Kidney tubule cell (primary cell): ENCODE results near the gene CYP27A1.
A peak's percentile ranks its signal among the peaks of the same experiment; 100 is the strongest.
"Not testable (repeated sequence)": the region's sequence is repeated elsewhere in the genome, so short reads cannot be mapped to it uniquely, and the experiment has no call there.

Source experiments
- DNase-seq: peaks from one replicate; pipeline ENCODE4 v3.0.0-alpha.2; 2018; ENCODE audit warnings: low spot score

The CYP27A1 gene

GRCh38 chr2:218781691-218782527 lies at the start of gene CYP27A1:
TSS of gene CYP27A1 (plus strand) at chr2:218782147. CDS start at chr2:218782183, 36 bp downstream.
- peak; percentile 49 for DNase-seq

- peak; percentile 50 for DNase-seq
Measured at GRCh38 chr2:218732761-218733158, 49.2 kb upstream of the CYP27A1 start.

- DNase-seq: peak; percentile 91
Measured at GRCh38 chr2:218733171-218734021, 48.6 kb upstream of the CYP27A1 start.

GRCh38 chr2:218734190-218734975 lies 47.6 kb upstream of the CYP27A1 start:
- peak; percentile 59 for DNase-seq

GRCh38 chr2:218736531-218736930 lies 45.4 kb upstream of the CYP27A1 start:
- no peak for DNase-seq

- no peak for DNase-seq
Measured at GRCh38 chr2:218743068-218743467, 38.9 kb upstream of the CYP27A1 start.

- no peak for DNase-seq
Measured at GRCh38 chr2:218744615-218745014, 37.3 kb upstream of the CYP27A1 start.

- no peak for DNase-seq
Measured at GRCh38 chr2:218745160-218745558, 36.8 kb upstream of the CYP27A1 start.

- no peak for DNase-seq
Measured at GRCh38 chr2:218745559-218746469, 36.1 kb upstream of the CYP27A1 start.

GRCh38 chr2:218746470-218746795 lies 35.5 kb upstream of the CYP27A1 start:
- DNase-seq: no peak

- DNase-seq: no peak
Measured at GRCh38 chr2:218746960-218747359, 35.0 kb upstream of the CYP27A1 start.

- no peak for DNase-seq
Measured at GRCh38 chr2:218748741-218749441, 33.1 kb upstream of the CYP27A1 start.

- peak; percentile 10 for DNase-seq
Measured at GRCh38 chr2:218754201-218754600, 27.7 kb upstream of the CYP27A1 start.

GRCh38 chr2:218754781-218755180 lies 27.2 kb upstream of the CYP27A1 start:
- no peak for DNase-seq

- no peak for DNase-seq
Measured at GRCh38 chr2:218755198-218755566, 26.8 kb upstream of the CYP27A1 start.

- DNase-seq: no peak
Measured at GRCh38 chr2:218755567-218756404, 26.2 kb upstream of the CYP27A1 start.

GRCh38 chr2:218756599-218757377 lies 25.2 kb upstream of the CYP27A1 start:
- no peak for DNase-seq

- DNase-seq: no peak
Measured at GRCh38 chr2:218761795-218762194, 20.2 kb upstream of the CYP27A1 start.

GRCh38 chr2:218772759-218773158 lies 9.2 kb upstream of the CYP27A1 start:
- DNase-seq: not testable (repeated sequence)
